HS-27A (cell line): ENCODE results near the gene PCSK5.
"Not testable (repeated sequence)": the region's sequence is repeated elsewhere in the genome, so short reads cannot be mapped to it uniquely, and the experiment has no call there.

ENCODE experiments used
- DNase-seq: peaks from one replicate; pipeline ENCODE4 v3.0.0-alpha.2; 2012; ENCODE audit warnings: low read depth, missing footprints

Gene PCSK5

DNA sequence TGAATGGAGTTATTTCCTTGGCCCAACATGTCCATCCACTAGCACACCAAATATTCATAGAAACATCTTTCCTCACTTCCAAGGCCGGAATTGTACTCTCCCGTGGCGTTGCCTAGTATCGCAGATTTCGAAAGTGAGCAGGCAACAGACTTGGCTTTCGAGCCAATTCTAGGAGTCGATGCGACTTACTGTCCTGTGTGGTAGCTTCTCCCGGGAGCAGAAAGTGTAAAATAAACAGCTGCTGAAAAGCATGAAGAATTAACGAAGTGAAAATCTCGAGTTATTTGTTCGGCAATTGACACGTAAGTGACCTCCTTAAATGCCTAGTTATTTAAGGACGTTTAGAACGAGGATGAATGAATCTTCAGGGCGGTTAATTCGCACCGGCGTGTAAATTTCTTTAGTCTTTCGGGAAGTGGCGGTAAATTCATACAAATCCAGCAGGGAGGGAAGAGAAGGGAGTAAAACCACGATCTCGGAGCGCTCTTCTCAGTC, 449 bp upstream of the PCSK5 start:
- DNase-seq = no peak

DNA sequence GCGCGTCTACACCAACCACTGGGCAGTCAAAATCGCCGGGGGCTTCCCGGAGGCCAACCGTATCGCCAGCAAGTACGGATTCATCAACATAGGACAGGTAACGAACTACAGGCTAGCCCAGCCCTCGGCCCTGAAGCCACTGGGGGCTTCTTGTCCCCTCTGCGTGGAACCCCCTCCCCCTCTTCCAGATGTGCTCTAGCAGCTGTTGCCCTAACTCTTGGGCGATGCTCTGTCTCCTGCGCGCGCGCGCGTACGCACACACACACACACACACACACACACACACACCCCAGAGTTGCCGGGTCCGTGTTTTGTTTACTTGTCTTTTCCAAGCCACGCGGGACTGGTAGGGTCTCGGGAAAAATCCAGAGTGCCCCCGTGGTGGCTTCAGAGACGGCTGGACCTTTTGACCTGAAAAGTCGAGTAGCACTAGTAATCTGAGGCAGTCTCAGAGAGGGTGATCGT, 836 bp downstream of the PCSK5 start:
- no peak for DNase-seq

DNA sequence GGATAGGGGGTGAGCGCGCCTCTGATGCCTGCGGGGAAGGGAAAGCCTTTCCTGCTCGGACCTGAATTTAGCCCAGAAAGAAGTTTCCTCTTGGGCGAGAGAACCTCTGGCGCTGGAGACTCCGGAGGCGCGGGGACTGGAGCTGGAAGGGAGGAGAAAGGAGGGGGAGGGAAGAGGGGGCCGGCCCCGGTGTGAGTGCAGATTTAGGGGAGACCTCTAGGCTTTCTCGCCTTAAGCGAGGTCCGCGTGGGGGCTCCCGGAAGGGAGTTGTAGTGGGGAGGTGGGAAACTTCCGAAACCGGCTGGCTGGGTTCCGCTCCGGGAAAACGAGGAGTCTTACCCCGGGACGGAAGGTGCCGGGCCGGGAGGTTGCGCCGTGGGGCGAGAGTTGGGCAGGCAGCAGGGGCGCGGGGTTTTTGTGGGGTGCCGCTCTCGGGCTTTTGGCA, 1.3 kb downstream of the PCSK5 start:
- DNase-seq = no peak

DNA sequence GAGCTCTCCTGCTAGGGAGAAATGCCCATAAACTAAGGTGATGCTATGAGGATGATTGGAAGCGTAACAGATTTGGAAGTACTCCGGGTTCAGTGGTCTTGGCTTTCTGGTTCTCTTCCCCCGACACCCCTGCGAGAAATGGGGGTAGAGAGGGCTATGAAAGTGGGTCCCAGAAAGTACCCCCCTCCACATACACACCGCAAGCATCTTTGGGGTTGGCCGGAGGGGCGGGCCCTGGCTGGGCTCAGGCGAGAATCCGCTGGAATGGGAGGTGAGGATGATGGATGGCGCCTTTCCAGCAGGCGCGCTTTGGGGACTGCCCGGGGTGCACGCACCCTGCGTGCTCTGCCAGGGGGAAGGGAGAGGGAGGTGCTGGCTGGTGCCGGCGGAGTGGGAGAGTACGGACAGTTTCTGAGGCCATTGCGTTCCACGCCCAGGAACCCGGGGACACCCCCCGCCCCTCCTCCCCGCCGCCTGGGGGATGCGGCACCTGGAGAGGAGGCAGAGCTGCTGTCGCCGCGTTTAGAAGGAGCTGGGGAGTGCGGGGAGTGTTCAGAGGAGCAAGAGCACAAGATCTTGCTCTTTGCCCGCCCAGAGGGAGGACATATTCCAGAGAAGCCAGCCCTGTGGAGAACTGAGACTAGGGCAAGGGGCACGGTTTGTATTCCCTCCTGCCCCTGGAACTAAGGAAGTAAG, 1.9 kb downstream of the PCSK5 start:
- DNase-seq = no peak

DNA sequence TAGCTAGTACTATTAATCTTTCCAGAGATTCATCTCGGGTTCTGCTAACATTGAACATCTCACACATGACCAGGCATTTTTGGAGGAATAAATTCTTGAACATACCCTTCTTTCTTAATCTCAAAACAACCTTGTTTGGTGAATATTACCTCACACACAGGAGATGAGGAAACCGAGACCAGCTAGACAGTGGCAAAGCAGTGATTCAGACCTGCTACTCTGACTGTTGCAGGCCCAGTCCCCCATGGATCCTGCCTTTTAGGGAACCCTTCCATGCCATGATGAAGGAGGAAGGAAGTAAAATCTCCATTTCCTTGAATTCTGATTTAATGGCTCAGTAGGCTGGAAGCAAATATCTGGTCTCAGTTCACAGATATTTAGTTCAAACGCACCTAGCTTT, 2.6 kb downstream of the PCSK5 start:
- DNase-seq = no peak

DNA sequence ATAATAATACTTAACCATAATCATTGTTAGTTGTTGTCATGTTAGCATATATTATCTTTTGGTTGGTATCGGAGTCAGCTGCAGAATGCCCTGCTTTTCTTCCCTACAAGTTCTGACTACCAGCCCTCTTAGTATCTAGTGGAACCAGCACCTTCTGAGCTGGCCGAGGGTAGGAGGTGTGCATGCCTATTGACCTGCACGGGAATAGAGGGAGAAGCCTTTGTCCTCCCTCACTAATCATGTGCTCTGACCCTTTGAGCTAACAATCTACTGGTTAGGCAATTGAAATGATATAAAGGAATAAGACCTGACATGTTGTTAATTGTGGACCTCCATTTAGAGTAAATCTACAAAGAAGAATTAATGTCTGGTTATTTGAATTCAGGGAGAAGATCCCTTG, 4.1 kb downstream of the PCSK5 start:
- no peak for DNase-seq

DNA sequence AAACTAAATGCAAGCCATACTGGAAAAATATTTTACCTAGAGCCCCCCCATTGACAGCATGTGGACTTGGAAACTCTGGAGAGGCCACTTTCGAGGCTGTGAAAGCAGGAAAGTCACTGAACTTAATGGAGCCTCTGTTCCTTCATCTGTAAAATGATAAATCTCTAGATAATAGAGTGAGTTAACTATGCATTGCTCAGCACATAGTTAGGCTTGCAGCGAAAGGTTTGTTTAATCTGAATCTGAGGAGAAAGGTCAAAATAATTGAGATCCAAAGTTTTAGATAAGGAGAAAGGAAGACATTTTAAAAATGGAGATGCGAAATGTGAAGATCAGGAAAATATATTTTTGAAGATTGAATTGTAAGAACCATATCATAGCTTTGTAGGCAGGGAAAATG, 4.6 kb downstream of the PCSK5 start:
- DNase-seq = no peak

DNA sequence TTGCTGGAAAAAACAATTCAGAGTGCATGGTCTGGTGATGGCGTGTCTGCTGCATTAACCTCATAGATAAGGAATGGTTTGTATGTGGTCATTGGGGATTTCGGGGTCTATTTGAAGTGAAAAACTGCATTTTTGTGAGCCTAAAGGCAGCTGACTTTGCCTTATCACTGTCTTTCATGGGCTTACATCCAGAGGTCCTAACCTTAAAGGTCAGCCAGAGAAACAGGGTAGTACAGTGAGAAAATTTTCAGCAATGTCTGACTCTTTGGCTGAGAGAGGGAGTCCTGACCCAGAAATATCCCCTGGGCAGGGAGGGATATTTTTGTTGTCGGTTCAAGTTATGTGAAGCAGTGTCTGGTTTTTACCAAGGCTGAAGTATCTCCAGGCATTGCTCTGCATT, 5.7 kb downstream of the PCSK5 start:
- no peak for DNase-seq

DNA sequence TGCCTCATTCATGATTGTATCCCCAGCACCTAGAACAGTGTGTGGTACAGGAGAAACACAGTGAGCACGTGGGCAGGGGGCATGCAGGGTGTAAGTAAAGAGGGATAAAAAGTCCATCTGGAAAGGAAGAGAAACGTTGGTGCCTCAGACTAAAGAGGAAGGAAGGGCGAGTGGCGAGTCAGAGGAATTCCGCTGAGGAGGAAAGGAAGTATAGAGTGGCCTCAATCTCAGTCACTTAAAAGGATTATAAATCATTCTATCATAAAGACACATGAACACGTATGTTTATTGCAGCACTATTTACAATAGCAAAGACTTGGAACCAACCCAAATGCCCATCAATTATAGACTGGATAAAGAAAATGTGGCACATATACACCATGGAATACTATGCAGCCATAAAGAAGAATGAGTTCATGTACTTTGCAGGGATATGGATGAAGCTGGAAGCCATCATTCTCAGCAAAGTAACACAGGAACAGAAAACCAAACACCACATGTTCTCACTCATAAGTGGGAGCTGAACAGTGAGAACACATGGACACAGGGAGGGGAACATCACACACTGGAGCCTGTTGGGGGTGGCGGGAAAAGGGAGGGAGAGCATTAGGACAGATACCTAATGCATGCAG, 10.5 kb downstream of the PCSK5 start:
- DNase-seq = not testable (repeated sequence)

DNA sequence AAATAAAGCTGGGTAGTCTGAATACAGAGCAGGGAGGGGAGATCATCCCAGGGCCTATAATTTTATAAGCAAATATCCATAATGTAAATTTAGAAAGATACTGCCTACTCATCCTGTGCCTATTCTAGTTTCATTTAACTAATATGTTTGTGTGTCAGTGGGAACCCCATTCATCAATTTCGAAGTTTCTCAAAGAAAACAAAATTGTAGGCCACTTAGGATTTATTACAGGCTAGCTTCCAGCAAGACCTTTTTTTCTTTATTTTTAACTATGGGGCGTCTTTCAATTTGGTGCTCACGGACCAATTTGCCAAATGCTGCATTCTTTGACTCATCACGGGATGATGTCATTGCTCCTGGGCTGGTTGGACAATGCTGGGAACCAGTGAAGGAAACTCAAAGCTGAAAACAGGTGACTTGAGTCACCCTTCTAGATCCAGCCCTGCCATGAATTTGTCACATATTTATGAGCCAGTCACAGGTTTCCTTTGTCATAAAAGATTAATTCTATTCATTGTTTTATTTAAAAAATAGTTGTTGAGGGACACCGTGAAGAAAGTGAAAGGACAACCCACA, 13.4 kb downstream of the PCSK5 start:
- no peak for DNase-seq

DNA sequence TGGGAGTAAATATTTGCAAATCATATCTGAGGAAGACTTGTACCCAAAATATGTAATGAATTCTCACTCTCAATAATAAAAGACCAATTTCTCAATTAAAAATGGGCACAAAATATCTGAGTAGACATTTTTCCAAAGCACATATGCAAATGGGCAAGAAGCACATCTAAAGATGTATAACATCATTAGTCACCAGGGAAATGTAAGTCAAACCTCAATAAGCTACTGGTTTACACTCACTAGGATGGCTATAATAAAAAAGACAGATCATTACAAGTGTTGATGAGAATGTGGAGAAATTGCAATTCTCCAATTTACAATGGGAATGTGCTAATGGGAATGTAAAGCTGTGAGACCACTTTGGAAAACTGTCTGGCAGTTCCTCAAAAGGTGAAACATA, 13.9 kb downstream of the PCSK5 start:
- DNase-seq = no peak

DNA sequence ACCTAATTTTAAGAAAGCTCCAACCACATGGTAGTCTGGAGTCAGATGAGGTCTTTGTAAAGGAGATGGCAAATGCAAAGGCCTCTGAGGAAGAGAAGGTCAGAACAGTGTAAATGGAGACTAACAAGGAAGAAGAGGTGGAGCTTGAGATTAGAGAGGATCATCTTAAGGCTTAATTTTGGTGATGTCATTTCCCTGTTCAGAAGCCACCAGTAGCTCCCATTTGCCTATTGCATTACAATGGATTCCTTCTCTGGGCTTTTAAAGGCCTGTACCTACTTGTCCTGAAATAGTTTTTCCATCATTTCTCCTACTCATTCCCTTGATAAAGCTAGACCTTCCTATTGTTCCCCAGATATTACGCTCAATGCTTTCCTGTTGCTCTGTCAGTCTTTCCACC, 16.1 kb downstream of the PCSK5 start:
- DNase-seq = no peak

DNA sequence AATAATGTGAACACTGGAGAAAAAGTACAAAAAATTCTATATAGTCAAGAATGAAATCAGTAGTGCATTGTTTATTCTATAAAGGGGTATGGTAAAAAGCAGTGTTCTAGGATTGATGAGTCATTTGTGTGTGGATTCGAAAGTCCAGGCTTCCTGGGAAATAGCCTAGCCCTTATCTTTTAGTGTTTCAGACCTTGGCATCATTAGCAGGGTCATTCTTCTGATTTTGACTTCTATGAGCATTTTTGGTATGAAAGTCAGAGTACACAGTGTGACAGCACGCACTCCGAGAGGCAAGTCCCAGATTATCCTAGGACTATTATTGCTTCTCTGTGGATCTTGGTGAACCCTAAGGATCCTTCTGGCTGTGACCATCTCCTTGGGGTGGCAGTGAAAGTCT, 16.9 kb downstream of the PCSK5 start:
- no peak for DNase-seq

DNA sequence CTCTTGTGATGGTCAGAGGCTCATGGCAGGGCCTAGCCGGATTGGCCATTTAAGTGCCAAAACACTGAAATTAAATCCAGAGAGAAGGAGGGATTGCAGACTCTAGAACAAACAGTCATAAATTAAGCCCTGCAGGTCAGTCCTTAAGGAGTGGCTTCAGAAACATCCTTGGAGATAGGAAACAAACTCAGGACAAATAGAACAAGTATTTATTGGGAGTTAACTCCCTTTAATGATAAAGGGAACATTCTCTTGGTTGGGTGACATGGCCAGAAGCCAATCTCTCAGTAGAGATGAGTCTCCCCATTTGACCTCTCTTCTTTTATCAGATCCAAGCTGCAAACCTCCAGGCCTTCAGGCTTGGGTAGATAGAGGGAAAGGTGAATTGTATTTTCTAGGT, 17.4 kb downstream of the PCSK5 start:
- no peak for DNase-seq

DNA sequence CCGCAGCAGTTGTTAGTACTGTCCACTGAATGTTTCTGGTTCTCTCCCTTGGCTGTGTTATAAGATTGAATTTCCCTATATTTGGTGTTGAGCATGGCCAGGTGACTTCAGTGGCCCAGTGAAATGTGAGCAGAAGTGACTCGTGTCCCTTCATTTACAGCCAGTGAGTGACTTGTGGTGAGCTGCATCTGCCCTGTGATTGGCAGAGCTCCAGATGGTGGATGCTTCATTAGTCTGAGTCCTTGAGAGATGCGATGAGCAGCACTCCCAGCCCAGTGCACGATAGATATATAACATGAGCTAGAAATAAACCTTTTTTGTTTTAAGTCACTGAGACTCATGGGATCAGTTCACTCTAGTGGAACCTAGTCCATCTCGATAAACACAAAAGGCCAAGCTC, 19.3 kb downstream of the PCSK5 start:
- DNase-seq = no peak

DNA sequence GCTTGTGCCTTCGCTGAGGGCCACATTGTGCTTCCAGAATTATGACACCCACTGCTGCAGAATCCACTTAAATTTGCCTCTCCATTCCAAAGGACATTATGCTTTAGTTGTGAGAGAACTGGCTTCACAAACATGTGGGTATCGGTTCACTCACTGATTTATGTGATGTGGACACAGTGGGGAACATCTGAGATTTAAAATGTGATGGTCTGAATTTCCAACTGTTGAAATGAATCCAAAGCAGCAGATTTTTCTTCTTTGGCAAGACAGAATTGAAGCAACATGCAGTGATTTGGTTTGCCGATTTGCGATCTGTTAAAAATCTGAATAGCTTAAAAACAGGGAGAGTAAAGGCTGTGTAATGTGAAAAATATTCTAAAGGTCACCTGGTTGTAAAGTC, 20.3 kb downstream of the PCSK5 start:
- DNase-seq = no peak

DNA sequence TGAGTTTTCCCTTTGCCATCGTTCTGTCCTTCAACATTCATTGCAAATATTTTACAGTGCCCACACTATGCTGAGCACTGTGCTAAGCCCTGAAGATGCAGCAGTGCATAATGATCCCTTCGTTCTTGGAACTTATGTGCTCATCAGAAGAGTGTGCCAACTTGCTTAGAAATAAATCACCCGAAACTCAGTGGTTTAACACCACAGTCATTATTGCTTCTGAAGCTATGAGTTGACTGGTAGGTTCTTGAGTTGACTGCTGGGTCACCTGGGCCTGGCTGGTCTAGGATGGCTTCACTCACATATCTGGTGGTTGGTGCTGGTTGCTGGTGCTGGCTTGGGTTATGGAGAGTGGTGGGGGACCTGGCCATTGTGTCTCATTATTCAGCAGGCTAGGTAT, 20.9 kb downstream of the PCSK5 start:
- DNase-seq = no peak

DNA sequence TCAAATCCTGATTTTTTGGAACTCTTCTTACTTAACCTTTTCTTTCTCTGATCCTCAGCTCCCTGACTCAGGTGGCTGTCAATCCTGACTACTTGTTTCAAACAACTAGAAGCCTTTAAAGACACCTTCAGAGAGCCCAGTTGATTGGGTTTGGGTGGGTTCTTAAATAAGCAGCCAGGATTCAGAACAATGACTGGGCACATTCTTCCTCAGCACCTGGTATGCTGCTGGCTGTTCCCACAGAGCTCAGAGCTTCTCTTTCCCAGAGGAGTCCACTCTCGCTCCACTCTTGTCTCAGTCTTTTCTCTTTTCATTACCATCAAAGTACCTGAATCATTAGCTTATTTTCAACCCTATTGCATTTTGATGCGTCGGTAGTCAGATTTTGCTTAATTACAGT, 22.5 kb downstream of the PCSK5 start:
- no peak for DNase-seq

DNA sequence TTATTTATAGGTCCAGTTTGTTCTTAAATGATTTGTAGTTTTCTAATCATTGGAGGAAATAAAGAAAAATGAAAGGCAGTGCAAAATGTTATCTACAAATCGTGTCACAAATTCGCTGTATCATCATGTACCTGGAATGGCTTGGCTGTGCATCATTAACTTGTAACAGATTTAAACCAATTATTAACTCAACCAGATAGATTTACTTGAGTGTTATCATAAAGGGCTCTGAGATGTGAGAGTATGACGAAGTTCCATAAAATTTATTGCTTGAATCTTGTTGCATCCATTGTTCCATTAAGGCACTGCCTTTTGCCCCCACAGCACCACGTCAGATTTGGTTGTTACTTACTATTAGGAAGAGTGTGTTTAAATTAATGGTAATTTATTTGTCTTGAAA, 23.5 kb downstream of the PCSK5 start:
- DNase-seq = no peak

DNA sequence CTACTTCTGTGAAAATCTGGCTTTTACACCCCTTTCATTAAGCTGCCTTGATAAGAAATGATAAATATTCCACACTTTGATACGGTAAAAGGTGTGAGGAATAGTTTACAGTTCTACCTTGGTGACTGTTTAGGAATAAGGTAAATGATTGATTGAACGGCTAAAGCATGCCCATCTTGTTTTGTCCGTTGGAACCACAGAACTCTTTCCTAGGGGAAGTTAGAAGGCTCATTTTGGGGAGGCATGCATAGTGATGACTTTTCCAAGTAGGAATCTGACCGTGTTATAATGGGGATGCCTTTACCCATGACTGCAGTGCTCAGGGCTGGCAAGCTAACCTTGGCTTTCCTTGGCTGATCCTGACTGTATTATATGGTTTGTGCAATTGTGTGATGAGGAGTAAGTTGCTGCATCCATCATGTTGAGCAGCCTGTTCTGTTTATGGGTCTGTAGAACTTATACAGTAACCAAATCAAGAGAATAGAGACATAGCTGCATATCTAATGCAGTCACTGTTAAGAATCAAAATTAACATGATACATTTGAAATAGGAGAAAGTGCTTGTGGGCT, 24.5 kb downstream of the PCSK5 start:
- DNase-seq = no peak

DNA sequence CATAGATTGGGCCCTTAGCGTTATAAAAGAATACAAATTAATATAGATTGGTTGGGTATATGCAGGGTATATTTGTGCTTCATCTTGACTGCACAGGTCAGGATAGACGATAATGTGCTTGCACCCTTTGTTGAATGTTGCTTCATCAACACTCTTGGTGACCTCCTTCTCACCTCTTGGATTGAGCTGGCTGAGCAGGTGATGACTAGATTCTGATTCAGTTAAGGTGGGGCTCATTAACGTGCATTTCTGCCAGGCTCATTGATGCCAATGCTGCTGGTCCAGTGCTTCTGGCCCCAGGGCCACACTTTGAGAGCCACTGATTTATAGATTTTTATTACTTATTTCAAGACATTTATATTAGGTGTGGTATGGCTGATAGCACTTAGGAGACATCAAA, 27.7 kb downstream of the PCSK5 start:
- DNase-seq = no peak

DNA sequence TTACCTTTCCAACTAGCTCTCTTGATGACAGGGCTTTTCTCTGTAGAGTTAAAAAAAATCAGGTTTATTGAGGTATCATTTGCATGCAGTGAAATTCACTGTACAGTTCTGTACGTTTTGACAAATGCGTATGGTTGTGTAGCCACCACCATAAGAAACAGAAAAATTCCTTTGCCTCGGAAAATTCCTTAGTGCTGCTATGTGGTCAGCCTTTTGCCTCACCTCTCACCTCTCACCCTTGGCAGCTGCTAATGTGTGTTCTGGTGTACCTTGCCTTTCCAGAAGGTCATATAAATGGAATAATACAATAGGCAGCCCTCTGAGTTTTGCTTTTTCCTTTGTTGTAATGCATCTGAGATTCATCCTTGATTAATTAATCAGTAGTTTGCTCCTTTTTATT, 28.4 kb downstream of the PCSK5 start:
- DNase-seq = no peak
